ENCODE data around the gene STK36.
A peak's percentile ranks its signal among the peaks of the same experiment; 100 is the strongest.

STK36 gene

GRCh38 chr2:218736531-218736930, 64.6 kb downstream of the STK36 start:
- intact Hi-C loops (cut with DNase I): no loop called here
- DNase-seq: no peak

DNA sequence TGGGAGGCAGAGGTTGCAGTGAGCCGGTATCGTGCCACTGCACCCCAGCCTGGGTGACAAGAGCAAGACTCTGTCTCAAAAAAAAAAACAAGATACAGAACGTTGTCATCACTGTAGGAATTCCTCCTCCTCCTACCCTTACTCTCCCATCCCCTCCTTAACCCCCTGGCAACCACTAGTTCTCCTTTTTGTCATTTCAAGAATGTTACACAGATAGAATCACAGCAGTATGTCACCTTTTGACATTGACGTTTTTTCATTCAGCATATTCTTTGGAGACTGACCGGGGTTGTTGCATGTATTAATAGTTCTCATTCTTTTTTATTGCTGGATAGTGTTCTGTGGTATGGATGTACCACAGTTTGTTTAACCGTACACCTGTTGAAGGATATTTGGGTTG, 71.2 kb downstream of the STK36 start:
- DNase-seq: no peak
- intact Hi-C loops (cut with DNase I): no loop called here

DNA sequence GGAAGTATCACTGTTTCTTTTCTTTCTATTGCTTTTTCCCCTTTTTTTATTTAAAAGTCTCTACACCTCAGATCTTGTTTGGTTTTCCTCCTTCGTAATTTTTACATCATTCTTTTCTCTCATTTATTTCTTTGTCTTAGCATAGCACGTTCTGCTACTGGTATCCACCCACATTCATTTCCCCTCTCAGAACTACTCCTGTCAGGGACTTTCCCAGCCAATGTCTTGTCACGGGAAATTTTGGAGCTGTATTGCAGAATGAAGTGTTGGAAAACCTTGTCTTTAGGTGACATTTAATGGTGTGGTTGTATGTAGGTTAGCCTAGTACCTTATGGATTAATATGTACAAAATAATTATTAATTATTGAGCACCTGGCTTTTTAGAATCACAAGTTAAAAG, 72.7 kb downstream of the STK36 start:
- intact Hi-C loops (cut with DNase I): loop anchor here (5.0 kb wide), 1 partner anchor 38 kb away; the partner anchor contains the start of gene CYP27A1

DNA sequence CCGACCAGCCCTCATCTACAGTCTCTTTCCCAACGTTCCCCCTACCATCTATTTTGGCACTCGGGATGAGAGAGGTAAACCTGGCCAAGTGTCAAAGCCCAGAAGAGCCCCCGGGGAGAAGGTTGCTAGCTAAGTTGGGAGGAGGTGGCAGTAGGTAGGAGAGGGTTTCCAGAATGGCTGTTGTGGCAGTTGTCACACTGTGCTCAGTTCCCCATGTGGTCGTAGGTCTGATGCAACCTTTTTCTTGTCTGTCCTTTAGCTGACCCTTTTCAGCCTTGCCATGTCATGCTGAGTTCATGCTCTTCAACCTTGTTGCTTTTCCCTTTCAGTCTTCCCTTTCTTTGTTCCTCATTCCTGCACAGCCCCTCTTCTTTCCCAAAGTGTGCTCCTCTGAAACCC, 73.3 kb downstream of the STK36 start:
- intact Hi-C loops (cut with DNase I): loop anchor here (5.0 kb wide), 1 partner anchor 37 kb away; the partner anchor contains the start of gene CYP27A1
- DNase-seq: peak in 6 of 42 donors; percentile 21 to 63 (median 39)

More for the DNA sequence above, 72.7 kb downstream of the STK36 start:
- DNase-seq: peak in 2 of 42 donors; percentile 29 to 43

DNA sequence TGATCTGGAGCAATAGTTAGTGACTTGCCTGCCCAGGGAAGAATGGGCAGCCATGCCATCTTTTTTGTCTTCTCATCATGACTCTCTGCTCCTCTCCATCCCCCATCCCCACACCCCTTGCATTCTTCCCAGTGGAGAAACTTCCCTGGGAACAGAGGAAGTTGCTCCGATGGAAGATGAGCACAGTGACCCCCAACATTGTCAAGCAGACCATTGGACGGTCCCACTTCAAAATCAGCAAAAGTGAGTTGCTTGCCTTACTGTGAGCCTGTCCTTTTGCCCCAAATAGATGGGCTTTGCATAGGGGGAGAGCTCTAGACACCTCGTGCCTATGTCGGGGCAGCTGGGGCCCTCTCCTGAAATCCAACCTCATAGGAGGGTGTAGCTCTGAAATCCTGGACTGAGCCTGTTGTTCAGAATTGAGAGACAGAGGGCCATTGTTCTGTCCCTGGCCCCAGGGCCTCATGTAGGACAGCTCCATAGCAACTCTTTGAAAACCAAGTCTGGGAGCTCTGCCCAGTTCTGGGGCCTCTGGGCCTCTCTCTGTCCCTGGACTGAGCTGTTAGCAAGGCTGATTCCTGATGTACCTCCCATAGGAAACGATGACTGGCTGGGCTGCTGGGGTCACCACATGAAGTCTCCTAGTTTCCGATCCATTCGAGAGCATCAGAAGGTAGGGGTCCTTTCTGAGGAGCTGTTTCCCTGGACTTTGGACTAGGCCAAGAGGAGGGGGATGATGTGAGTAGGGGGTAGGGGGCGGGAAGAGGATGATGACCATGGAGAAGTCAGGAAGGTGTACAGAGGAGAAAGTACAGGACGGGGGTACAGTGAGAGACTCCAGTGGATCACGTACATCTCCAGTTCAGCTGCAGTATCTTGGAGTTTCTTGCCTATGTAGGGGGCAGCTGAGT, 73.9 kb downstream of the STK36 start:
- DNase-seq: peak; percentile 78 to 97 (median 93)
- intact Hi-C loops (cut with DNase I): loop anchor here (5.0 kb wide), 1 partner anchor 36 kb away; the partner anchor contains the start of gene CYP27A1

DNA sequence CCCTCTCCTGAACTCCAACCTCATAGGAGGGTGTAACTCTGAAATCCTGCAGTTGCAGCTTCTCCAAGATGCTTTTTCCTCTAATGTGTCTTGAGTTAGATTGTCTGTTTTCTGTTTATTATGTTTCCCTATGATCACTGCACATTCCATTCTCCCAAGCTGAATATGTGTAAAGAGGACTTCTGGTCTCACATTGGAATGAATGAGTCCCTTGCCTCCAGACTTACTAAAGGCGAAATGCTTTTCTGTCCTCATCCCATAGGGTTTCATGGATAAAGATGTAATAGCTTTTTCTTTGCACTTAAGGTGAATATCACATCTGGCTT, 74.5 kb downstream of the STK36 start:
- intact Hi-C loops (cut with DNase I): loop anchor here (5.0 kb wide), 1 partner anchor 36 kb away; the partner anchor contains the start of gene CYP27A1
- DNase-seq: peak in 1 of 42 donors; percentile 19

DNA sequence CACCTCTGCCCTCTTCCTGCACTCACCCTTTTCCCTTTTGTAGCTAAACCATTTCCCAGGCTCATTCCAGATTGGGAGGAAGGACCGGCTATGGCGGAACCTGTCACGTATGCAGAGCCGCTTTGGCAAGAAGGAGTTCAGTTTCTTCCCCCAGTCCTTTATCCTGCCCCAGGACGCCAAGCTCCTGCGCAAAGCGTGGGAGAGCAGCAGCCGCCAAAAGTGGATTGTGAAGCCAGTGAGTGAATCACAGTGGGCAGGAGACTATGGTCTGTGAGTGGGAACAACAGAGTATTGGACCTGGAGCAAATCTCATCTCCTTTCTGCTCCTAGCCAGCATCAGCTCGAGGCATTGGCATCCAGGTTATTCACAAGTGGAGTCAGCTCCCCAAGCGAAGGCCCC, 75.1 kb downstream of the STK36 start:
- intact Hi-C loops (cut with DNase I): loop anchor here (5.0 kb wide), 1 partner anchor 35 kb away; the partner anchor contains the start of gene CYP27A1
- peak in 6 of 42 donors; percentile 16 to 70 (median 34) for DNase-seq

DNA sequence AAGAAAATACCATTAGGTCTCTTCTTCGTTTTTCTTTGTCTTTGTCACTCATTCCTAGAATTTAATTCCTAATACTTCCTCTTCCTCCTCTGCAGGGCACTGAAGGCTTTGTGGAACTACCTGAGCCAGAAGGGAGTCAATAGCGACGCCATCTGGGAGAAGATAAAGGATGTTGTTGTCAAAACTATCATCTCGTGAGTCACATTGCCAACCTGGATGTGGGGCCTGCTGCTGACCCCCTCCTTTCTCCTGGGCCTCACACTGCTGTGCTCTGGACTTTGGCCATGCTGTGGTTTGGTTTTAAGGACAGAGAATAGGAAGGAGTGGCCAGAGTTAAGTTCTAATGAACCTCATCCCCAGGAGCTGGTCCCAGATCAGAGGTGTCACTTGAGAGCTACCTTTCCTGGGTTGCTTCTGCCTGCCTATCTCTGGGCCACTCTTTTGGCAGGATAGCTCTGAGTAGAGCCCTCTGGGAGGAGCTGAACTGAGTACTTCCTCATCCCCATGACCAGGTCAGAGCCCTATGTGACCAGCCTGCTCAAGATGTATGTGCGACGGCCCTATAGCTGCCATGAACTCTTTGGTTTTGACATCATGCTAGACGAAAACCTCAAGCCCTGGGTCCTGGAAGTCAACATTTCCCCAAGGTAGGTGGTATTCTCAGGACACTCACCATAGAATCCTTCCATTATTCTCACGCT, 77.0 kb downstream of the STK36 start:
- DNase-seq: peak in 1 of 42 donors; percentile 32
- intact Hi-C loops (cut with DNase I): loop anchor here (5.0 kb wide), 1 partner anchor 33 kb away; the partner anchor contains the start of gene CYP27A1
